Dedifferentiated amniotic fluid mesenchymal stem cell (primary cell): ENCODE data around the gene ROBO3.

Source experiments
- DNase-seq: peaks from one replicate; pipeline ENCODE4 v3.0.0-alpha.2; 2016; ENCODE audit errors: extremely low spot score

The ROBO3 gene

GRCh38 chr11:124875943-124876817 is 10.9 kb downstream of the ROBO3 start:
- DNase-seq: peak; percentile 90

GRCh38 chr11:124876818-124877630 is 11.8 kb downstream of the ROBO3 start:
- no peak for DNase-seq

GRCh38 chr11:124877631-124877909 is 12.3 kb downstream of the ROBO3 start:
- no peak for DNase-seq

DNA sequence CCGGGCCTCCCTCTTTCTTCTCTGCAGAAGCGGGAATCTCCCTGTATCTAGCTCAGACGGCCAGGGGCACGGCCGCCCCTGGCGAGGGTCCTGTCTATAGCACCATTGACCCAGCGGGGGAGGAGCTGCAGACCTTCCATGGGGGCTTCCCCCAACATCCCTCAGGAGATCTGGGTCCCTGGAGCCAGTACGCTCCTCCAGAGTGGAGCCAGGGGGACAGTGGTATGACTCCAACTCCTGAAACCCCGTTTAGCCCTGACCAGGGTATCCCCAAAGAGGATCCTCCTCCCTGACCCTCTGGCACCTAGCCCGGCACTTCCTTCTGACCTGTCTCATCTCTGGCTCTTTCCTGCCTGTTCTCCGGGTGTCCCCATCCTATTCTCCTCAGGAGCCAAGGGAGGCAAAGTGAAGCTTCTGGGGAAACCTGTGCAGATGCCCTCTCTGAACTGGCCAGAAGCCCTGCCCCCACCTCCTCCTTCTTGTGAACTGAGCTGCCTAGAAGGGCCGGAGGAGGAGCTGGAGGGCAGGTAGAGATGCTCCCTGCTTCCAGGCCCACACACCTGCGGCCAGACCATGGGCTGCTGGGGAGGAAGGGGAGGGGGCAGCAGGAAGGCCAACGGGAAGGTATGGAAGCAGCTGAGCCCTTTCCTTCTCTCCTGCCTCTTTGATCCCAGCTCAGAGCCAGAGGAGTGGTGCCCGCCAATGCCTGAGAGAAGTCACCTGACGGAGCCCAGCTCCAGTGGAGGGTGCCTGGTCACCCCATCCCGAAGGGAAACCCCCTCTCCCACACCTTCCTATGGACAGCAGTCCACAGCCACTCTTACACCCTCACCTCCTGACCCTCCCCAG is 12.9 kb downstream of the ROBO3 start:
- DNase-seq: no peak

GRCh38 chr11:124878759-124879492 is 13.7 kb downstream of the ROBO3 start:
- DNase-seq: no peak

DNA sequence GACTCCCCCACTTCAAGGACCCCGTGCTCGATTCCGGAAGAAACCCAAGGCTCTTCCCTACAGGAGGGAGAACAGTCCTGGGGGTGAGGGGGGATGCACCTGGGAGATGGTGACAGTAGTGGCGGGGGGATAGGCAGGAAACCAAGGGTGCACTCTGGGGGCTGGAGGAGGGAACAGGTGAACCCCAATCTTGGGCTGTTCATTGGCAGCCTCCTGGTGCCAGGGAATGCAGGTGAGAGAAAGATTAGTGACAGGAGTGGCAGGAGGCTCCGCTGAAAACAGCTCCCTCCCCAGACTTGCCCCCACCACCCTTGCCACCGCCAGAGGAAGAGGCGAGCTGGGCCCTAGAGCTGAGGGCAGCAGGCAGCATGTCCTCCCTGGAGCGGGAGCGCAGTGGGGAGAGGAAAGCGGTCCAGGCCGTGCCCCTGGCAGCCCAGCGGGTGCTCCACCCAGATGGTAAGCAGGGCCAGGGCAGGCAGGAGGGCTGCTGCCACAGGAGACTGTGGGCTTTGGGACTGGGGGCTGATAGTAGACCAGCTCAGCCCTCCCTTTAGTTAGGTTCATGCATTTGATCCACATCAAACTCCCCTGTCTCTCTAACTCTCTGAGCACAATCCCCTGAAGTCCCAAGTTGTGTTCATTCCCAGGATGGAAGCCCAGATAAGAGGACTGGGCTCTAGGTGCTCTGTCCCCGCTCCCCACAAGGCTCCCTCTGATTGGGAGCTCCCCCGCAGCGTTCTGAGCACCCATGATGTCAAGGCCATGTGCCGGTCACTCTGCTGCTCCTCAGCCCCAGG is 14.5 kb downstream of the ROBO3 start:
- DNase-seq: no peak

- DNase-seq: no peak
Observed at GRCh38 chr11:124880290-124880611, 15.0 kb downstream of the ROBO3 start.

- no peak for DNase-seq
Observed at GRCh38 chr11:124880958-124881357, 15.7 kb downstream of the ROBO3 start.

GRCh38 chr11:124882339-124883071 is 17.3 kb downstream of the ROBO3 start:
- DNase-seq: no peak

DNA sequence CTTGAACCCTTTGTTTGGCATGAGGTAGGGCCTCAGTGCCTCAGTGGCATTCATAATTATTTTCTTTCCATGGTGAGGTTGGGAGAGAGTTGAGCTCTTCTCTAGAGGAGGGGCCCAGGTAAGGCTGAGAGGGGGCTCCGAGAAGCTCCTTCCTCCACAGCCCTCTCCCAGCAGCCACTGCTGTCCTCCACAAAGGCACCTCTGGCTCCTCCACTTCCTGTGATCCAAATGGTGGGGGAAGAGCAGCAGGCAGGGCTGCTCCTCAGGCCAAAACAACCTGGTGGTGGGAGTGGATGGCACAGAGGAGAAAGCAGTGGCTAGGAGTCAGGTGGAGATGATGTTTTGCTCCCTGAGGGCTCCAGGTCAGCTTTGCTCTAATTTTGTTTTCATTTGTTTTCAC is 19.1 kb downstream of the ROBO3 start:
- no peak for DNase-seq

DNA sequence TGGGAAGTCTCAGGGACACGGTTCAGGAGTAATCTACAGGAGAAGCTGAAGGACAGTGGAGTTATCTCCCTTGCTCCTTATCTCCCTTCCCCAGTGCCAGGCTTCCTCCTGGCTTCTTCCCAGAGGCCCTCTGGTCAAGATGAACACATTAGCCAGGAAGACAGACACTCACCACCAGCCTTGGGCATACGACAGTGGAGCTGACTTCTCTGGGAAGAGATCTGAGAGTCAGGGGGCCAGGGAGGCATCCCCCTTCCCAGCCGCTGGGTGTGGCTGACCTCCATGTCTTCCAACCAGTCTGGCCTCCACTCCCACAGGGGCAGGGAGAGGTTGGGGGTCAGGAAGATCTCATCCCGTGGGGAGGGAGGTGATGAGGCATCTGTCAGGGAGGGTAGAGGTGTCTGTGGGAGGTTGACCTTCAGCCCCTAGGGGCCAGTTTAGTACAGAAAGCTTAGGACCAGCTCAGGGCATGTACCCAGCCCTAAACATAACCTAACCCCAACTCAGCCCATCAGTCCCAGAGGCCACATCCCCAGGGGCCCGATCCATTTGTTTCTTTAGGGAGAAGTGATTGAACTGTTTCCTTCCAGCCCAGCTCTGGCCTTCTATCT is 19.7 kb downstream of the ROBO3 start:
- no peak for DNase-seq

- DNase-seq: no peak
Observed at GRCh38 chr11:124886476-124886875, 21.2 kb downstream of the ROBO3 start.

DNA sequence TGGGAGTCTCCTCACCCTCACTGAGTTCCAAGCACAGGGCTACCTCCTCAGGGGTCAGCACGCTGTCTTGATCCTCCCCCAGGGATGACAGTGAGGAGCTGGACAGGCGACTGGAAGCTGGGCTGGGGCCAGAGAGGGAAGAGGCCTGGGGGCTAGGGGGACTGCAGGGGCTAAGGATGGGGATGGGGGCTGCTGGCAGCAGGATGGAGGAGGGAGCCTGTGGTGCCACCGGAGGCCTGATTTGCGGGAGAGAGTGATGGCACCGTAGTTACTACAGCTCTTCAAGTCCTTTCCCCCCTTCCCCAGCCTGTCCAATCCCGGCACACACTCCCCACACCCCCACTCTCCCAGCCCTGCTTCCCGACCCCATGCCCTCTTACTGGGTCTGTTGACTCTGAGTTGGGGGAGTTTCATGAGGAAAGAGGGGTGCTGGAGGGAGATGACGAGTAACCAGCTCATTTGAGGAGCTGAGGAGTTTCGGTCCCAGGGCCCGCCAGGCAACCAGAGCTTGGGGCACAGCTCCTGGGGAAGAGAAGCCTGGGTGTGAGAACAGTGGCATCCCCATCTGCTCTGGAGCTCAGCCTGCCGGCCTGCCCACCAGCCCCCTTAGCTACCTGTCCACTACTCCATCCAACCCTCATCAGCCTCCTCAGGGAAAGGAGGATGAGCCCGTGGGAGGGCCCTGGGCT is 21.9 kb downstream of the ROBO3 start:
- no peak for DNase-seq

DNA sequence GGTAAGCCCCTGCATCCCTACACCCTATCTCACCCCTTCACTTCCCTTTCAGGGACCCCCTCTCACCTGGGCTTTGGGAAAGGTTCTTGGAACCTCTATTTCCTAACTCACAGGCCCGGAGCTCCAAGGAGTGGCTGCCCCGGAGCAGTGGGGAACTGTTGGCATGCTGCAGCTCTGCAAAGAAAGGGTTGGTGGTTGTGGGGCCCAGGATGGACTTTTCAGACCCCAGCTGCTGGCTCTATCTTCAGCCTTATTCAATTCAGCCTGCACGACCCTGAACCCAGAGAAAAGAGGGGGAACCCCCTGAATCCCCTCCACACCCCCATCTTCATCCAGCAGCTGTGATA is 22.4 kb downstream of the ROBO3 start:
- no peak for DNase-seq

GRCh38 chr11:124889191-124890091 is 24.2 kb downstream of the ROBO3 start:
- DNase-seq: no peak

GRCh38 chr11:124890151-124890550 is 24.9 kb downstream of the ROBO3 start:
- no peak for DNase-seq

DNA sequence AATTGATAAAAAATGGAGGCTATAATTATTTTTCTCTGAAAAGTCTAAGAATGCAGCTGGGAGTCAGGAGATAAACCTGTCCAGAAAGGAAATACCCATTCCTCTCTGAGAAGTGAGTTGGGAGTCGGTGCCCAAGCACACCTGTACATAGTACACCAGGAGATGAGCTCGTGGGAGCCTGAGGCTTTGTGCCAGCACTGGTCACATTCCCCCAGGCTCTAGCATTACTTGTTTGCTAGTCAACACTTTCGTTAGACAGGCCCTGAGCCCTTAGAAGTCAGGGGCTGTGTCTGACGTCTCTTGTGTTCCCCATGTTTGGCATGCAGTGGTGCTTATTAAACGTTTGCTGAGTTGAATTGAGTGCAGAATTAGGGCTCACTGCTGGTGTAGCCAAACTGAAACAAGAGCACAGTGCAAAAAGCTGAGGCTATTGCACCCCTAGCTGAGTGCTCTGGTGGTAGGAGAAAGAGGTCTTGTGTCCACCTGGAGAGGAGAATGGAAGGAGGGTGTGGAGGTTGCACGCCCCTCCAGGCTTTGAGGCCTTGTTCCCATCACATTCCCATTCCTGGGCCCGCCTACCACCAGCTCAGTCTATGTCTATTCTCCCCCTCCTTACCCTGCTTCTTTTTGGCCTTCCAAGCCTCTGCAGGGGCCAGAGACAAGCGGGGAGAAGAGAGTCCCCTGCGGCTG is 25.6 kb downstream of the ROBO3 start:
- DNase-seq: no peak
